ENCODE measurements around the gene CDSN. TPM values are rescaled to one million over a fixed set of nuclear protein-coding genes. Genes with fewer than 3 reads are reported as not detected.
"Not testable (repeated sequence)": the region's sequence is repeated elsewhere in the genome, so short reads cannot be mapped to it uniquely, and the experiment has no call there.

CDSN gene, protein sequence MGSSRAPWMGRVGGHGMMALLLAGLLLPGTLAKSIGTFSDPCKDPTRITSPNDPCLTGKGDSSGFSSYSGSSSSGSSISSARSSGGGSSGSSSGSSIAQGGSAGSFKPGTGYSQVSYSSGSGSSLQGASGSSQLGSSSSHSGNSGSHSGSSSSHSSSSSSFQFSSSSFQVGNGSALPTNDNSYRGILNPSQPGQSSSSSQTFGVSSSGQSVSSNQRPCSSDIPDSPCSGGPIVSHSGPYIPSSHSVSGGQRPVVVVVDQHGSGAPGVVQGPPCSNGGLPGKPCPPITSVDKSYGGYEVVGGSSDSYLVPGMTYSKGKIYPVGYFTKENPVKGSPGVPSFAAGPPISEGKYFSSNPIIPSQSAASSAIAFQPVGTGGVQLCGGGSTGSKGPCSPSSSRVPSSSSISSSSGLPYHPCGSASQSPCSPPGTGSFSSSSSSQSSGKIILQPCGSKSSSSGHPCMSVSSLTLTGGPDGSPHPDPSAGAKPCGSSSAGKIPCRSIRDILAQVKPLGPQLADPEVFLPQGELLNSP
- not detected in 2 replicates for total RNA-seq (2014; rRNA removed; shearing (Covaris generic); ENCODE audit: low replicate concordance)

- no peak within 1 kb of the TSS for H3K4me3 ChIP-seq (ENCODE audit: low read length)
- no peak within 1 kb of the TSS for H3K9ac ChIP-seq (ENCODE audit: low read length)
- H3K4me2 ChIP-seq (ENCODE audit: low read depth, low read length, poor library complexity, severe bottlenecking), result no peak within 1 kb of the TSS
- no peaks in the 10 kb centered on the region for H3K9me2 ChIP-seq (replicated peaks; ENCODE audit: insufficient read depth, low read length)
- H3K27ac ChIP-seq (ENCODE audit: low read length), result no peak within 1 kb of the TSS
- H3K36me3 ChIP-seq (ENCODE audit: insufficient read depth, low read length), result no peaks in the 10 kb centered on the region
- no peak within 1 kb of the TSS for H2AFZ ChIP-seq (ENCODE audit: low read length)
- no peaks in the 10 kb centered on the region for H4K20me1 ChIP-seq (ENCODE audit: insufficient read depth, low read depth, low read length)
- no peaks in the 10 kb centered on the region for H3K9me3 ChIP-seq (ENCODE audit: low read length)
- no peak for DNase-seq
- H3K27me3 ChIP-seq (ENCODE audit: low read length), result no peaks in the 10 kb centered on the region
- no peaks in the 10 kb centered on the region for H3K79me2 ChIP-seq (ENCODE audit: low read length)
- no peaks in the 10 kb centered on the region for H3K4me1 ChIP-seq (ENCODE audit: low read length)
Observed at GRCh38 chr6:31120151-31120915, at the start of gene CDSN. CDSN (minus strand) TSS chr6:31120446; CDS start chr6:31120419, 27 bp downstream.

DNA sequence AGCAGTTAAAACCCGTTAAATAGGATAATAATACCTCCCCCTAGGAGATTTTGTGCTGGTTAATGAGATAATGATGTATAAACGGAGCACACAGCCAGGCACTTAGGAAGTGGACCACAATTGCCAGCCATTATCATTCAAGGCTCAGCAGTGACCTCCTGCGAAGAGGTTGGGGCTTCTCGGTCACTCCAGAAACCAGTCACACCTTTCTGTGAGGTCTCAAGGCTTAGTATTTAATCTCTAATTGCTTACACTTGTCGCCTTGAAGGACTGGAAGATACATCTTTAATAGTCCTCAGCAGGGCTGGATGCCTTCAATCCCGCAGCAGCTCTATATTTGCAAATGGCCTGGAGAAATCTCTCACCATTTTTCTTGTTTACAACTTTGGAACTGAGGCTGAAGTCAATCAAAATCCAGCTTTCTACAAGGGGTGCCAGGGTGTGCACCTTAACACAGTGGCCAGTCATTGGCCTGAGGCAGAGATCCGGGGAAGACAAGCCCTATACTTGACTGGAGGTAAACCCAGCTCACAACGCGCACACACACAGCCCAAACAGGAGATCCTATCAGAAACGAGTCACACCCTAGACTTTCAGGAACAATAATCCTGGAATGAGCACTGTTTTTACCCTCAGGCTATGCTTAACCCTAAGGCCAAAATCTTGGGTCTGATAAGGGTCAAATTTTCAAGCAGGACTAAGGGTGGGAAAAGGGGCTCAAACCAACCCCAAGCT lies 49.0 kb upstream of the CDSN start:
- Histone ChIP-seq H3K27ac (ENCODE audit: low read length) (no peak overlapping the region), H3K4me3 (ENCODE audit: low read length) (no peak overlapping the region), H3K27me3 (ENCODE audit: low read length) (no peaks in the 10 kb centered on the region), H2AFZ (ENCODE audit: low read length) (no peak overlapping the region), H3K9me3 (ENCODE audit: low read length) (no peaks in the 10 kb centered on the region), H3K4me2 (ENCODE audit: low read depth, low read length, poor library complexity, severe bottlenecking) (no peak overlapping the region), H3K79me2 (ENCODE audit: low read length) (no peaks in the 10 kb centered on the region), H3K36me3 (ENCODE audit: insufficient read depth, low read length) (no peaks in the 10 kb centered on the region), H3K4me1 (ENCODE audit: low read length) (peaks cover 12% of the 10 kb centered on the region), H4K20me1 (ENCODE audit: insufficient read depth, low read depth, low read length) (no peaks in the 10 kb centered on the region), H3K9ac (ENCODE audit: low read length) (no peak overlapping the region), H3K9me2 (replicated peaks; ENCODE audit: insufficient read depth, low read length) (no peaks in the 10 kb centered on the region)
- DNase-seq, result no peak

DNA sequence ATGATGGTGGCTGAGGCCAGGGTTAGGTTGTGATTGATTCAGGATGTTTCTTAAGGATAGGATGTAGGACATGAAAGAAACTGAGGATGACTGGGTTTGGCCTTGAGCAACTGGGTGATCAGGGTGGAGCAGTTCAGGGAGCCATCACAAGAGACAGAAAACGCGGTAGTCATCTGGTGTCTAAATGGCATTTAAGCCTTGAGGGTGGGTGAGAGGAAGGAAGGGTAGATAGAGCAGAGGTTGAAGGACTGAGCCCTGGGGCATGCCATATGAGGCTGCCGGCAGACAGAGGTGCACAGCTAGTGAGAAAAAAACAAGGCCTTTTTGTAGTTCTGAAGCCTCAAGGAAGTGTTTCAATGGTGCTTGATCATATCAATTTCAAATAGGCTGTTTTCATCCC lies 48.4 kb upstream of the CDSN start:
- DNase-seq, result no peak
- no peak overlapping the region for H3K27ac ChIP-seq (ENCODE audit: low read length)
- no peak overlapping the region for H3K4me2 ChIP-seq (ENCODE audit: low read depth, low read length, poor library complexity, severe bottlenecking)
- no peaks in the 10 kb centered on the region for H3K9me3 ChIP-seq (ENCODE audit: low read length)
- H3K27me3 ChIP-seq (ENCODE audit: low read length), result no peaks in the 10 kb centered on the region
- no peaks in the 10 kb centered on the region for H3K79me2 ChIP-seq (ENCODE audit: low read length)
- peaks cover 18% of the 10 kb centered on the region for H3K4me1 ChIP-seq (ENCODE audit: low read length)
- H3K36me3 ChIP-seq (ENCODE audit: insufficient read depth, low read length), result no peaks in the 10 kb centered on the region
- no peaks in the 10 kb centered on the region for H3K9me2 ChIP-seq (replicated peaks; ENCODE audit: insufficient read depth, low read length)
- no peak overlapping the region for H2AFZ ChIP-seq (ENCODE audit: low read length)
- no peak overlapping the region for H3K9ac ChIP-seq (ENCODE audit: low read length)
- H3K4me3 ChIP-seq (ENCODE audit: low read length), result no peak overlapping the region
- peaks cover under 1% of the 10 kb centered on the region; the same call in 1 of the 2 replicates for H4K20me1 ChIP-seq (ENCODE audit: insufficient read depth, low read depth, low read length)

- Histone ChIP-seq H3K4me3 (ENCODE audit: low read length) (no peak overlapping the region), H3K4me2 (ENCODE audit: low read depth, low read length, poor library complexity, severe bottlenecking) (no peak overlapping the region), H2AFZ (ENCODE audit: low read length) (no peak overlapping the region), H3K9me2 (replicated peaks; ENCODE audit: insufficient read depth, low read length) (no peaks in the 10 kb centered on the region), H3K36me3 (ENCODE audit: insufficient read depth, low read length) (peaks cover 3% of the 10 kb centered on the region), H4K20me1 (ENCODE audit: insufficient read depth, low read depth, low read length) (peaks cover 13% of the 10 kb centered on the region), H3K27me3 (ENCODE audit: low read length) (no peaks in the 10 kb centered on the region), H3K9ac (ENCODE audit: low read length) (no peak overlapping the region), H3K9me3 (ENCODE audit: low read length) (no peaks in the 10 kb centered on the region), H3K4me1 (ENCODE audit: low read length) (peaks cover 32% of the 10 kb centered on the region), H3K79me2 (ENCODE audit: low read length) (no peaks in the 10 kb centered on the region), H3K27ac (ENCODE audit: low read length) (no peak overlapping the region)
- no peak for DNase-seq
Observed at GRCh38 chr6:31165986-31166385, 45.7 kb upstream of the CDSN start.

DNA sequence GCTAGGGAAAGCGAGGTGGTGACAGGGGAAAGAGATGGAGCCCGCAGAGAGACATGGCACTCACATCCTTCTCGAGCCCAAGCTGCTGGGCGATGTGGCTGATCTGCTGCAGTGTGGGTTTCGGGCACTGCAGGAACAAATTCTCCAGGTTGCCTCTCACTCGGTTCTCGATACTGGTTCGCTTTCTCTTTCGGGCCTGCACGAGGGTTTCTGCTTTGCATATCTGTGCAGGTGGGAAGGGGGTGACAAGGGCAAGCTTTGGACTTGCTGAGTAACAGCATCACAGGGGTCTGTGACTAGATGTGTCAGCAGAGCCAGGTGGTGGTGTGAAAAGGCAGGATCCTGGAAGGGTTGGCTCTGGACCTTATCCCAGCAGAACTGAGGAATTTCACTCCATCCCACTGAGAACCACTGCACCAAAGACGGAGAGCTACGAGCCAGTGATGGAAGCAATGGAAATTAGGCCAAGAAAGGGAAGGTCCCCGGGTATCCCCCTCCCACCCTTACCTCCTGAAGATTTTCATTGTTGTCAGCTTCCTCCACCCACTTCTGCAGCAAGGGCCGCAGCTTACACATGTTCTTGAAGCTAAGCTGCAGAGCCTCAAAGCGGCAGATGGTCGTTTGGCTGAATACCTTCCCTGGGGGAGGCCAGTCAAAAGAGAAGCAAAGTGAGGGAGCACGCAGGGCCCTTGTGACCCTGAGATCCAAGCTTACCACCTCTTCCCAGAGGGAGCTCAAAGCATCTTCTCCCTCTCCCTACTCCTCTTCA lies 45.0 kb upstream of the CDSN start:
- Histone ChIP-seq H3K4me1 (ENCODE audit: low read length) (peaks cover 32% of the 10 kb centered on the region), H4K20me1 (ENCODE audit: insufficient read depth, low read depth, low read length) (peaks cover 13% of the 10 kb centered on the region)
- H3K9ac ChIP-seq (ENCODE audit: low read length); H3K27me3 ChIP-seq (ENCODE audit: low read length); H3K36me3 ChIP-seq (ENCODE audit: insufficient read depth, low read length); H2AFZ ChIP-seq (ENCODE audit: low read length); H3K79me2 ChIP-seq (ENCODE audit: low read length); H3K4me3 ChIP-seq (ENCODE audit: low read length); DNase-seq; H3K9me3 ChIP-seq (ENCODE audit: low read length); H3K27ac ChIP-seq (ENCODE audit: low read length); H3K4me2 ChIP-seq (ENCODE audit: low read depth, low read length, poor library complexity, severe bottlenecking); H3K9me2 ChIP-seq (replicated peaks; ENCODE audit: insufficient read depth, low read length): not testable (repeated sequence)

DNA sequence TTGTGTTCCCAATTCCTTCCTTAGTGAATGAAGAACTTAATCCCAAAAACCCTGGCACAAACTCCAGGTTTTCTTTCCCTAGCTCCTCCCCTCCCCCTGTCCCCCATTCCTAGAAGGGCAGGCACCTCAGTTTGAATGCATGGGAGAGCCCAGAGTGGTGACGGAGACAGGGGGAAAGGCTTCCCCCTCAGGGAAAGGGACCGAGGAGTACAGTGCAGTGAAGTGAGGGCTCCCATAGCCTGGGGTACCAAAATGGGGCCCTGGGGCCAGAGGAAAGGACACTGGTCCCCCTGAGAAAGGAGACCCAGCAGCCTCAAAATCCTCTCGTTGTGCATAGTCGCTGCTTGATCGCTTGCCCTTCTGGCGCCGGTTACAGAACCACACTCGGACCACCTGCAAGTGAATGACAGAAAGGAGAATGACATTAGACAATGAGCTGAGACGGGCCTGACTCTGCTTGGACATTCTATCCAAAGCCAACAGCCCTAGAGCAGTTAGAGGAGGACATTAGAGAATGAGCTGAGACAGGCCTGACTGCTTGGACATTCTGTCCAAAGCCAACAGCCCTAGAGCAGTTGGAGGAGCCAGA lies 44.3 kb upstream of the CDSN start:
- not testable (repeated sequence) for H3K27me3 ChIP-seq (ENCODE audit: low read length); H3K9me3 ChIP-seq (ENCODE audit: low read length); H3K9me2 ChIP-seq (replicated peaks; ENCODE audit: insufficient read depth, low read length); H2AFZ ChIP-seq (ENCODE audit: low read length); H3K36me3 ChIP-seq (ENCODE audit: insufficient read depth, low read length); H3K4me2 ChIP-seq (ENCODE audit: low read depth, low read length, poor library complexity, severe bottlenecking); DNase-seq; H3K4me3 ChIP-seq (ENCODE audit: low read length); H3K27ac ChIP-seq (ENCODE audit: low read length); H3K79me2 ChIP-seq (ENCODE audit: low read length); H3K9ac ChIP-seq (ENCODE audit: low read length)
- H4K20me1 ChIP-seq (ENCODE audit: insufficient read depth, low read depth, low read length), result peaks cover 13% of the 10 kb centered on the region
- H3K4me1 ChIP-seq (ENCODE audit: low read length), result peaks cover 38% of the 10 kb centered on the region

DNA sequence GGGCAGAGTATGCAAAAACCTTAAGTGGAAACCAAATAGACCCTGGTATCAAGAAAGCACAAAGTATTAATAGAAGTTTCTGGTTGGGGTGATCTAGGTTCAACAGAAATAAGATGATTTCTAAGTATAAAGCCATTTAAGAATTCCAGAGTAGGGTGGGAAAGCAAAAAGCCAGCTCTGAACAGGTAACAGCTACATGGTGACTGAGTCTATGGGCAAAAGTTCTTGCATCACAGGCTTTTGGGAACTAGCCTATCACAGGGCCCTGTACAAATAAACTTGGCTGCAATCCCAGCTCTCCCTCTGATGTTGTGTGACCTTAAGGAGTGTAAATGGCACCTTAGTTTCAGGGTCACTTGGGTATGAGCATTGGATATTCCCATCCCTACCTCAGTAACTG lies 43.7 kb upstream of the CDSN start:
- DNase-seq, result peak; percentile 54
- no peak overlapping the region for H3K4me3 ChIP-seq (ENCODE audit: low read length)
- peaks cover 13% of the 10 kb centered on the region for H4K20me1 ChIP-seq (ENCODE audit: insufficient read depth, low read depth, low read length)
- peaks cover 44% of the 10 kb centered on the region for H3K4me1 ChIP-seq (ENCODE audit: low read length)
- no peaks in the 10 kb centered on the region for H3K27me3 ChIP-seq (ENCODE audit: low read length)
- no peak overlapping the region for H2AFZ ChIP-seq (ENCODE audit: low read length)
- no peak overlapping the region for H3K4me2 ChIP-seq (ENCODE audit: low read depth, low read length, poor library complexity, severe bottlenecking)
- no peaks in the 10 kb centered on the region for H3K9me3 ChIP-seq (ENCODE audit: low read length)
- no peaks in the 10 kb centered on the region for H3K9me2 ChIP-seq (replicated peaks; ENCODE audit: insufficient read depth, low read length)
- H3K36me3 ChIP-seq (ENCODE audit: insufficient read depth, low read length), result peaks cover 3% of the 10 kb centered on the region
- H3K79me2 ChIP-seq (ENCODE audit: low read length), result peaks cover 5% of the 10 kb centered on the region; the same call in 1 of the 2 replicates
- H3K9ac ChIP-seq (ENCODE audit: low read length), result no peak overlapping the region
- no peak overlapping the region for H3K27ac ChIP-seq (ENCODE audit: low read length)
